ENCODE measurements around the gene SLC12A5.

The SLC12A5 gene

GRCh38 chr20:46013322-46013828, 15.6 kb upstream of the SLC12A5 start:
- no peak for DNase-seq (ENCODE audit: extremely low read depth, low read depth)
- TF ChIP-seq CTCF (IDR thresholded peaks at IDR 0.05; ENCODE audit: low read depth, low read length, missing control alignments): no peak
- no peak overlapping the region for H3K4me3 ChIP-seq (replicated peaks; ENCODE audit: low read depth, low read length)

- no peak overlapping the region for H3K4me3 ChIP-seq (replicated peaks; ENCODE audit: low read depth, low read length)
- no peak for DNase-seq (ENCODE audit: extremely low read depth, low read depth)
- peak; percentile 67 for TF ChIP-seq CTCF (IDR thresholded peaks at IDR 0.05; ENCODE audit: low read depth, low read length, missing control alignments)
These were observed 15.0 kb upstream of the SLC12A5 start for GRCh38 chr20:46013829-46014516.

DNA sequence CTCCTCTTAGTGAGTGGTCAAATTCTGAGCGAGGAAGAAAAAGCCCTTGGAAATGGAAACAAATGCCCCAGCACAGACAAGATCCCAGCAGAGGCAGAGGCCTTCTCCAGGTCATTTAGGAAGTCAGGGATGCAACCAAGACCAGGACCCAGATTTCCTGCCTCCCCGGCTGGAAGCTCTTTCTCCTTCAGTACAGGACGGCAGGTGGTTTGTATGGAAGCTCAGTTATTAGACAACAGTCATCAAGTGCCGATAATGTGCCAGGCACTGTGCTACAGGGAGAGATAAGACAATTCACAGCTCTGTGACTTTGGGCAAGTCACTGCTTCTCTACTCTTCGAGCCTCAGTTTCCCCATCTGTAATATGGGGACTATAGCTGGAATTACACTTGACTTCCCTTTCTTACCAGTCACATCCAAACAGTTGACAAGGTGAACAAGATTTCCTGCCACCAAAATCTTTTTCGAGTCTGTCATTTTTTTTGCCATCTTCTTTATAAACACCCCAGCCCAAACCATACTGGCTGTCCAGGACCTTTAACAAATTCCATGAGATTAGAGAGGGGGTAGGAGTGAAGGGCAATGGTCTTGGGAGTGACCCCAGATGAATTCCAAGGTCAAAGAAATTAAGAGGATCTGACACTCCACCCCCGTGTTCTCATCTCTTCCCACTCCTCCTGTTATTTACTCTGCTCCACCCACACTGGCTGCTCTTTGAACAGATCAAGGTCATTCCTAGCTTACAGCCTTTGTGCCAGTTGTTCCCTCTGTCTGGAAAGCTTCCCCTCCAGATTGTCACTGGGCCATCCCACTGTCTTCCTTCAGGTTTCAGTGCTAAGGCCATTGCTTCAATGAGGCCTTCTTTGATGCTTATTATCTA, 14.3 kb upstream of the SLC12A5 start:
- H3K4me3 ChIP-seq (replicated peaks; ENCODE audit: low read depth, low read length): no peak overlapping the region

GRCh38 chr20:46017272-46017671, 11.7 kb upstream of the SLC12A5 start:
- no peak for DNase-seq (ENCODE audit: extremely low read depth, low read depth)
- TF ChIP-seq CTCF (IDR thresholded peaks at IDR 0.05; ENCODE audit: low read depth, low read length, missing control alignments): no peak
- H3K4me3 ChIP-seq (replicated peaks; ENCODE audit: low read depth, low read length): no peak overlapping the region

More for the DNA sequence above, 14.3 kb upstream of the SLC12A5 start:
- no peak for TF ChIP-seq CTCF (IDR thresholded peaks at IDR 0.05; ENCODE audit: low read depth, low read length, missing control alignments)
- DNase-seq (ENCODE audit: extremely low read depth, low read depth): no peak

- DNase-seq (ENCODE audit: extremely low read depth, low read depth): no peak
- no peak for TF ChIP-seq CTCF (IDR thresholded peaks at IDR 0.05; ENCODE audit: low read depth, low read length, missing control alignments)
- H3K4me3 ChIP-seq (replicated peaks; ENCODE audit: low read depth, low read length): no peak overlapping the region
These were observed 10.9 kb upstream of the SLC12A5 start for GRCh38 chr20:46018112-46018511.

GRCh38 chr20:46018611-46019010, 10.4 kb upstream of the SLC12A5 start:
- no peak for DNase-seq (ENCODE audit: extremely low read depth, low read depth)
- no peak for TF ChIP-seq CTCF (IDR thresholded peaks at IDR 0.05; ENCODE audit: low read depth, low read length, missing control alignments)
- H3K4me3 ChIP-seq (replicated peaks; ENCODE audit: low read depth, low read length): no peak overlapping the region

Data from HFF-Myc (cell line).